NT2/D1 (cell line): Measurements from ENCODE around the gene NIN.

Source experiments
- SUZ12 ChIP-seq: IDR thresholded peaks from 2 replicates; pipeline ENCODE4 v1.6.1; 2011; ENCODE audit not compliant: insufficient read length, insufficient read depth; ENCODE audit errors: extremely low read depth
- YY1 ChIP-seq: IDR thresholded peaks from 2 replicates; pipeline ENCODE4 v1.6.1; 2011; ENCODE audit not compliant: insufficient read length, insufficient read depth
- ZNF274 ChIP-seq: IDR thresholded peaks from 2 replicates; pipeline ENCODE4 v1.6.1; 2011; ENCODE audit warnings: mild to moderate bottlenecking, low read depth, low read length

- TF ChIP-seq YY1: no peak
- no peak for TF ChIP-seq ZNF274
- no peak for TF ChIP-seq SUZ12
Measured at GRCh38 chr14:50757702-50758101, 73.3 kb downstream of the NIN start.
